SK-N-SH treated with all-trans-retinoic acid at 6 μM for 48 hours (cell line): ENCODE data around the gene C17orf107.

Source experiments
- ATAC-seq: fragments of 200-7000 bp; cut with Tn5 transposase; 3 replicates; pipeline ENCODE4 v1.9.1; 2020; ENCODE audit warnings: mild to moderate bottlenecking, moderate library complexity
- ARNTL ChIP-seq: fragments of 450-650 bp; formaldehyde crosslinking; IDR thresholded peaks from 2 replicates; pipeline ENCODE4 v1.5.0; 2020; ENCODE audit warnings: low read depth, mild to moderate bottlenecking, moderate library complexity, borderline replicate concordance
- BACH2 ChIP-seq: fragments of 250-450 bp; sonication (Bioruptor Pico); IDR thresholded peaks from 2 replicates; pipeline ENCODE4 v1.9.0; 2021; ENCODE audit warnings: mild to moderate bottlenecking, borderline replicate concordance
- CSDC2 ChIP-seq: fragments of 250-450 bp; sonication (Bioruptor Pico); IDR thresholded peaks from 2 replicates; pipeline ENCODE4 v1.5.0; 2020; ENCODE audit warnings: mild to moderate bottlenecking, moderate library complexity
- ESRRG ChIP-seq: fragments of 250-450 bp; sonication (Bioruptor Pico); IDR thresholded peaks from 2 replicates; pipeline ENCODE4 v1.6.1; 2021; ENCODE audit warnings: mild to moderate bottlenecking
- ISL1 ChIP-seq: fragments of 250-450 bp; sonication (Bioruptor Pico); IDR thresholded peaks from 2 replicates; pipeline ENCODE4 v2.1.2; 2022; ENCODE audit warnings: mild to moderate bottlenecking, moderate library complexity
- OSR1 ChIP-seq: fragments of 250-450 bp; sonication (Bioruptor Pico); IDR thresholded peaks from 2 replicates; pipeline ENCODE4 v1.8.0; 2022; ENCODE audit warnings: moderate library complexity, mild to moderate bottlenecking, inconsistent platforms
- PPARA ChIP-seq: fragments of 250-450 bp; sonication (Bioruptor Pico); IDR thresholded peaks from 2 replicates; pipeline ENCODE4 v1.5.0; 2020; ENCODE audit warnings: mild to moderate bottlenecking, borderline replicate concordance
- RARB ChIP-seq: fragments of 250-450 bp; sonication (Bioruptor Pico); IDR thresholded peaks from 2 replicates; pipeline ENCODE4 v1.8.0; 2021; ENCODE audit warnings: mild to moderate bottlenecking, moderate library complexity
- SNAI2 ChIP-seq: fragments of 250-450 bp; sonication (Bioruptor Pico); IDR thresholded peaks from 2 replicates; pipeline ENCODE4 v1.5.0; 2020; ENCODE audit warnings: mild to moderate bottlenecking, moderate library complexity
- TCF4 ChIP-seq: fragments of 250-450 bp; sonication (Bioruptor Pico); IDR thresholded peaks from 2 replicates; pipeline ENCODE4 v1.8.0; 2021; ENCODE audit warnings: mild to moderate bottlenecking, moderate library complexity, borderline replicate concordance
- TOX ChIP-seq: fragments of 250-450 bp; sonication (Bioruptor Pico); IDR thresholded peaks from 2 replicates; pipeline ENCODE4 v1.8.0; 2021; ENCODE audit warnings: mild to moderate bottlenecking, moderate library complexity, borderline replicate concordance
- ZC3H10 ChIP-seq: fragments of 250-450 bp; sonication (Bioruptor Pico); IDR thresholded peaks from 2 replicates; pipeline ENCODE4 v1.5.1; 2021; ENCODE audit warnings: mild to moderate bottlenecking, moderate library complexity
- ZFP3 ChIP-seq: fragments of 250-450 bp; sonication (Bioruptor Pico); IDR thresholded peaks from 2 replicates; pipeline ENCODE4 v1.5.0; 2020; ENCODE audit warnings: mild to moderate bottlenecking, moderate library complexity
- ZNF565 ChIP-seq: fragments of 450-650 bp; formaldehyde crosslinking; conservative IDR thresholded peaks from 2 replicates; pipeline ENCODE4 v1.5.0; 2020; ENCODE audit warnings: low read depth, mild to moderate bottlenecking, moderate library complexity
- ZNF70 ChIP-seq: fragments of 450-650 bp; formaldehyde crosslinking; IDR thresholded peaks from 2 replicates; pipeline ENCODE4 v1.5.0; 2020; ENCODE audit warnings: mild to moderate bottlenecking, moderate library complexity
- ZNF8 ChIP-seq: fragments of 450-650 bp; formaldehyde crosslinking; IDR thresholded peaks from 2 replicates; pipeline ENCODE4 v1.5.0; 2020; ENCODE audit warnings: mild to moderate bottlenecking, moderate library complexity
- TF ChIP-seq, protein P1 (sequence below): fragments of 250-450 bp; sonication (Bioruptor Pico); IDR thresholded peaks from 2 replicates; pipeline ENCODE4 v1.8.0; 2020; ENCODE audit warnings: mild to moderate bottlenecking, moderate library complexity, borderline replicate concordance
- TF ChIP-seq, protein P2 (sequence below): fragments of 250-450 bp; sonication (Bioruptor Pico); IDR thresholded peaks from 2 replicates; pipeline ENCODE4 v1.5.1; 2021; ENCODE audit warnings: mild to moderate bottlenecking, moderate library complexity
- TF ChIP-seq, protein P3 (sequence below): fragments of 250-450 bp; sonication (Bioruptor Pico); IDR thresholded peaks from 2 replicates; pipeline ENCODE4 v1.5.1; 2020; ENCODE audit warnings: low read depth, mild to moderate bottlenecking, moderate library complexity
- TF ChIP-seq, protein P4 (sequence below): fragments of 250-450 bp; sonication (Bioruptor Pico); IDR thresholded peaks from 2 replicates; pipeline ENCODE4 v1.8.0; 2021; ENCODE audit warnings: low read depth, mild to moderate bottlenecking, moderate library complexity, borderline replicate concordance
- TF ChIP-seq, protein P5 (sequence below): fragments of 250-450 bp; sonication (Bioruptor Pico); IDR thresholded peaks from 2 replicates; pipeline ENCODE4 v1.5.0; 2020; ENCODE audit warnings: mild to moderate bottlenecking, moderate library complexity

The C17orf107 gene

DNA sequence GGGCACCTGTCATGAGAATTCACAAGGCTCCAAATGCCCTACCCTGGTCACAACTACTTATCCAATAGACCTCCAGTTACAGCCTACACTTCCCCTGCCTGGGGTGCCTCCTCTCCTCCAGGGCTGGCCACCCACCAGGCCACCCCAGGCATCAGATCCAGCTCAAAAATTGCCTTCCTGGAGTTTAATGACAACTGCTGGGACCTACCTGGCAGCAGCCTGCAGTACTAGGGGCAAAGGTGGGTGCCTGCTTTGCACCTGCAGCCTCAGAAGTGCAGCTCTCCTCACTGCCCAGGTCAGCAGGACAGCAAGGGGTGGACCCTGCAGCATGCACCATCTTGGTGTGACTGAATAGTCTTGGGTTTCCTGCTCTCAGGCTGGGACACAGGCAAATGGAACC, 36.3 kb downstream of the C17orf107 start:
- no peak for ATAC-seq
- no peak for TF ChIP-seq PPARA (CRISPR knock-in tag)
- no peak for TF ChIP-seq OSR1 (CRISPR knock-in tag)
- TF ChIP-seq, protein P1, sequence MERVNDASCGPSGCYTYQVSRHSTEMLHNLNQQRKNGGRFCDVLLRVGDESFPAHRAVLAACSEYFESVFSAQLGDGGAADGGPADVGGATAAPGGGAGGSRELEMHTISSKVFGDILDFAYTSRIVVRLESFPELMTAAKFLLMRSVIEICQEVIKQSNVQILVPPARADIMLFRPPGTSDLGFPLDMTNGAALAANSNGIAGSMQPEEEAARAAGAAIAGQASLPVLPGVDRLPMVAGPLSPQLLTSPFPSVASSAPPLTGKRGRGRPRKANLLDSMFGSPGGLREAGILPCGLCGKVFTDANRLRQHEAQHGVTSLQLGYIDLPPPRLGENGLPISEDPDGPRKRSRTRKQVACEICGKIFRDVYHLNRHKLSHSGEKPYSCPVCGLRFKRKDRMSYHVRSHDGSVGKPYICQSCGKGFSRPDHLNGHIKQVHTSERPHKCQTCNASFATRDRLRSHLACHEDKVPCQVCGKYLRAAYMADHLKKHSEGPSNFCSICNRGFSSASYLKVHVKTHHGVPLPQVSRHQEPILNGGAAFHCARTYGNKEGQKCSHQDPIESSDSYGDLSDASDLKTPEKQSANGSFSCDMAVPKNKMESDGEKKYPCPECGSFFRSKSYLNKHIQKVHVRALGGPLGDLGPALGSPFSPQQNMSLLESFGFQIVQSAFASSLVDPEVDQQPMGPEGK (CRISPR knock-in tag), result no peak
- TF ChIP-seq ZC3H10, result no peak

DNA sequence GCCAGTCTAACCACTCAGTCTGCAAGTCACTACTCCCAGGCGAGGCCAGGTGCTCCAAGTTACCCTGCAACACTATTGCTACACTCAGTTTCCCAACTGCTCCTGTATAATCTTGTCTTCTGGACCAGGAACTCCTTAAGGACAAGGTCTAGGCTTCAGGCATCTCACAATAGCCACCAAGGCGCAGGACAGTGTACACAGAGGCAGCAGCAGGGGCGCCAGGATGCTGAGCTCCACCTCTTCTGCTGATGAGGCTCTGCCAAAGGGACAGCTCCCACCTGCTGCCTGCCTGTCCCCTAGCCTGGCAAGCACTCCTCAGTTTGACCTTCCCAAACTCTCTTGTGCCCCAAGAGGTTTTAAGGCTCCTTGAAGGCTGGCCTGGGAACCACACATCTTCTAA, 37.1 kb downstream of the C17orf107 start:
- ATAC-seq, result no peak
- TF ChIP-seq ZNF70 (no peak), BACH2 (CRISPR knock-in tag) (no peak), RARB (no peak), PPARA (CRISPR knock-in tag) (no peak), ARNTL (no peak), OSR1 (CRISPR knock-in tag) (no peak), CSDC2 (CRISPR knock-in tag) (no peak), ZC3H10 (no peak), TOX (CRISPR knock-in tag) (no peak), ZNF565 (CRISPR knock-in tag) (no peak), ISL1 (CRISPR knock-in tag) (no peak), SNAI2 (CRISPR knock-in tag) (no peak), TCF4 (CRISPR knock-in tag) (no peak), ZNF8 (CRISPR knock-in tag) (no peak), ZFP3 (CRISPR knock-in tag) (no peak), ESRRG (CRISPR knock-in tag) (no peak)
- TF ChIP-seq, protein P2, sequence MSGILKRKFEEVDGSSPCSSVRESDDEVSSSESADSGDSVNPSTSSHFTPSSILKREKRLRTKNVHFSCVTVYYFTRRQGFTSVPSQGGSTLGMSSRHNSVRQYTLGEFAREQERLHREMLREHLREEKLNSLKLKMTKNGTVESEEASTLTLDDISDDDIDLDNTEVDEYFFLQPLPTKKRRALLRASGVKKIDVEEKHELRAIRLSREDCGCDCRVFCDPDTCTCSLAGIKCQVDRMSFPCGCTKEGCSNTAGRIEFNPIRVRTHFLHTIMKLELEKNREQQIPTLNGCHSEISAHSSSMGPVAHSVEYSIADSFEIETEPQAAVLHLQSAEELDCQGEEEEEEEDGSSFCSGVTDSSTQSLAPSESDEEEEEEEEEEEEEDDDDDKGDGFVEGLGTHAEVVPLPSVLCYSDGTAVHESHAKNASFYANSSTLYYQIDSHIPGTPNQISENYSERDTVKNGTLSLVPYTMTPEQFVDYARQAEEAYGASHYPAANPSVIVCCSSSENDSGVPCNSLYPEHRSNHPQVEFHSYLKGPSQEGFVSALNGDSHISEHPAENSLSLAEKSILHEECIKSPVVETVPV, result no peak
- TF ChIP-seq, protein P3, sequence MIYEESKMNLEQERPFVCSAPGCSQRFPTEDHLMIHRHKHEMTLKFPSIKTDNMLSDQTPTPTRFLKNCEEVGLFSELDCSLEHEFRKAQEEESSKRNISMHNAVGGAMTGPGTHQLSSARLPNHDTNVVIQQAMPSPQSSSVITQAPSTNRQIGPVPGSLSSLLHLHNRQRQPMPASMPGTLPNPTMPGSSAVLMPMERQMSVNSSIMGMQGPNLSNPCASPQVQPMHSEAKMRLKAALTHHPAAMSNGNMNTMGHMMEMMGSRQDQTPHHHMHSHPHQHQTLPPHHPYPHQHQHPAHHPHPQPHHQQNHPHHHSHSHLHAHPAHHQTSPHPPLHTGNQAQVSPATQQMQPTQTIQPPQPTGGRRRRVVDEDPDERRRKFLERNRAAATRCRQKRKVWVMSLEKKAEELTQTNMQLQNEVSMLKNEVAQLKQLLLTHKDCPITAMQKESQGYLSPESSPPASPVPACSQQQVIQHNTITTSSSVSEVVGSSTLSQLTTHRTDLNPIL (CRISPR knock-in tag), result no peak
- TF ChIP-seq, protein P4, sequence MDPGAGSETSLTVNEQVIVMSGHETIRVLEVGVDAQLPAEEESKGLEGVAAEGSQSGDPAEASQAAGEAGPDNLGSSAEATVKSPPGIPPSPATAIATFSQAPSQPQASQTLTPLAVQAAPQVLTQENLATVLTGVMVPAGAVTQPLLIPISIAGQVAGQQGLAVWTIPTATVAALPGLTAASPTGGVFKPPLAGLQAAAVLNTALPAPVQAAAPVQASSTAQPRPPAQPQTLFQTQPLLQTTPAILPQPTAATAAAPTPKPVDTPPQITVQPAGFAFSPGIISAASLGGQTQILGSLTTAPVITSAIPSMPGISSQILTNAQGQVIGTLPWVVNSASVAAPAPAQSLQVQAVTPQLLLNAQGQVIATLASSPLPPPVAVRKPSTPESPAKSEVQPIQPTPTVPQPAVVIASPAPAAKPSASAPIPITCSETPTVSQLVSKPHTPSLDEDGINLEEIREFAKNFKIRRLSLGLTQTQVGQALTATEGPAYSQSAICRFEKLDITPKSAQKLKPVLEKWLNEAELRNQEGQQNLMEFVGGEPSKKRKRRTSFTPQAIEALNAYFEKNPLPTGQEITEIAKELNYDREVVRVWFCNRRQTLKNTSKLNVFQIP (CRISPR knock-in tag), result no peak
- TF ChIP-seq, protein P5, sequence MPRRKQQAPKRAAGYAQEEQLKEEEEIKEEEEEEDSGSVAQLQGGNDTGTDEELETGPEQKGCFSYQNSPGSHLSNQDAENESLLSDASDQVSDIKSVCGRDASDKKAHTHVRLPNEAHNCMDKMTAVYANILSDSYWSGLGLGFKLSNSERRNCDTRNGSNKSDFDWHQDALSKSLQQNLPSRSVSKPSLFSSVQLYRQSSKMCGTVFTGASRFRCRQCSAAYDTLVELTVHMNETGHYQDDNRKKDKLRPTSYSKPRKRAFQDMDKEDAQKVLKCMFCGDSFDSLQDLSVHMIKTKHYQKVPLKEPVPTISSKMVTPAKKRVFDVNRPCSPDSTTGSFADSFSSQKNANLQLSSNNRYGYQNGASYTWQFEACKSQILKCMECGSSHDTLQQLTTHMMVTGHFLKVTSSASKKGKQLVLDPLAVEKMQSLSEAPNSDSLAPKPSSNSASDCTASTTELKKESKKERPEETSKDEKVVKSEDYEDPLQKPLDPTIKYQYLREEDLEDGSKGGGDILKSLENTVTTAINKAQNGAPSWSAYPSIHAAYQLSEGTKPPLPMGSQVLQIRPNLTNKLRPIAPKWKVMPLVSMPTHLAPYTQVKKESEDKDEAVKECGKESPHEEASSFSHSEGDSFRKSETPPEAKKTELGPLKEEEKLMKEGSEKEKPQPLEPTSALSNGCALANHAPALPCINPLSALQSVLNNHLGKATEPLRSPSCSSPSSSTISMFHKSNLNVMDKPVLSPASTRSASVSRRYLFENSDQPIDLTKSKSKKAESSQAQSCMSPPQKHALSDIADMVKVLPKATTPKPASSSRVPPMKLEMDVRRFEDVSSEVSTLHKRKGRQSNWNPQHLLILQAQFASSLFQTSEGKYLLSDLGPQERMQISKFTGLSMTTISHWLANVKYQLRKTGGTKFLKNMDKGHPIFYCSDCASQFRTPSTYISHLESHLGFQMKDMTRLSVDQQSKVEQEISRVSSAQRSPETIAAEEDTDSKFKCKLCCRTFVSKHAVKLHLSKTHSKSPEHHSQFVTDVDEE (CRISPR knock-in tag), result no peak

DNA sequence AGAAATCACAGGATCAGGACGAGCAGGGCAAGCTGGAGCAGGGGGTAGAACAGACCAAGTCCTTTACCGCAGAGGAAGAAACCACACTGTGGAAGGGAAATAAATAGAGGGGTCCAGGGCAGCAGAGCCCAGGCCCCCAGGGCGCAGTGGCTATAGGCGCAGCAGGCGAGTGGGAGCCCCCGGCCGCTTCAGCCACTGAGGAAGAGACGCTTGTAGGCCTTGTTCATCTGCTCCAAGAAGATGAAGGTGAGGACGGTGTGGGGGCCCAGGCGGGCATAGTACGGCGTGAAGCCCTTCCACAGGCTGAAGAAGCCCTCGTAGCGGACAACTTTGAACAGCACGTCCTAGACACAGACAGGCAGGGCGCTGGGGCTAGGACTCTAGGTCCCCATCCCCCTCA, 38.2 kb downstream of the C17orf107 start:
- ATAC-seq, result no peak
- TF ChIP-seq, protein P2, result no peak
- TF ChIP-seq BACH2 (CRISPR knock-in tag) (no peak), SNAI2 (CRISPR knock-in tag) (no peak), OSR1 (CRISPR knock-in tag) (no peak), TCF4 (CRISPR knock-in tag) (no peak), ISL1 (CRISPR knock-in tag) (no peak), PPARA (CRISPR knock-in tag) (no peak)
